Measurements from ENCODE around the gene TXNDC8. TPM values are rescaled to one million over a fixed set of nuclear protein-coding genes. Genes with fewer than 3 reads are reported as not detected.

Gene TXNDC8
- total and polyA plus RNA-seq, 8 donors, result not detected

GRCh38 chr9:110282739-110283081, 55.0 kb downstream of the TXNDC8 start:
- TF ChIP-seq POLR2AphosphoS5 (IDR thresholded peaks at IDR 0.05), result no peak
- TF ChIP-seq CTCF (IDR thresholded peaks at IDR 0.05), result no peak
- TF ChIP-seq POLR2A (IDR thresholded peaks at IDR 0.05), result no peak
- no peak for TF ChIP-seq EP300 (IDR thresholded peaks at IDR 0.05)
- no peaks in the 10 kb centered on the region for H3K9me3 ChIP-seq
- no peaks in the 10 kb centered on the region for H3K4me1 ChIP-seq
- no peaks in the 10 kb centered on the region for H3K27me3 ChIP-seq
- 83 to 95% (median 91%) methylated on average over 6 of the region's 6 CpGs for WGBS, 5 donors
- no peak overlapping the region for H3K27ac ChIP-seq
- no peak for DNase-seq
- H3K36me3 ChIP-seq, result no peaks in the 10 kb centered on the region
- intact Hi-C loops (cut with DNase I; ENCODE audit: low total_unique reads), result no loop called here
- H3K4me3 ChIP-seq, result no peak overlapping the region

- Histone ChIP-seq H3K36me3 (no peaks in the 10 kb centered on the region), H3K4me1 (no peaks in the 10 kb centered on the region), H3K27me3 (no peaks in the 10 kb centered on the region), H3K9me3 (no peaks in the 10 kb centered on the region), H3K4me3 (no peak overlapping the region), H3K27ac (no peak overlapping the region)
- intact Hi-C loops (cut with DNase I; ENCODE audit: low total_unique reads), result no loop called here
- TF ChIP-seq EP300 (IDR thresholded peaks at IDR 0.05) (no peak), POLR2A (IDR thresholded peaks at IDR 0.05) (no peak), POLR2AphosphoS5 (IDR thresholded peaks at IDR 0.05) (no peak), CTCF (IDR thresholded peaks at IDR 0.05) (no peak)
- no peak for DNase-seq
- 60 to 70% (median 66%) methylated on average over 4 of the region's 4 CpGs for WGBS, 5 donors
Observed at GRCh38 chr9:110282018-110282738, 55.5 kb downstream of the TXNDC8 start.

DNA sequence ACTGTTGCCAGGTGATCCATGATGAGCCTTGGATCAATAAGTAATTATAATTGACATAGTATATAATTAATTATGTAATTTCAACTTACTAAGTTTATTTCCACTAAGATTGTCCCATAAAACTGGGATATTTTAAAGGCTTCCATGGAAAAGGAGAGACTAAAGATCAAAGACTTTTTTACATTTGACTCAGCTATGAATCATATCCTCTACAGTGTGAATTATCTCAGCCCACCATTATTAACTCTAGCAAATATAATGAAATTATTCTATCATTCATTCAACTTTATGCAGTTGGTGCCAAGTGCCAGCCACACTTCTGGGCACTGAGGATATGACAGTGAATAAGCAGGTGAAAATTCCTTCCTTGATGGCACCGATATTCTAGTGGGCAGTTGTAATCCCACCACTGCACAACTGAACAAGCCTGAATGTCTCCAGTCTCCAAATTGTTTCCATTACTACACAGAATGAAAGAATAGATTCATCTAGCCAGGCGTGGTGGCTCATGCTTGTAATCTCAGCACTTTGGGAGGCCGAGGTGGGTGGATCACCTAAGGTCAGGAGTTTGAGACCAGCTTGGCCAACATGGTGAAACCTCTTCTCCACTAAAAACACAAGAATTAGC, 59.5 kb downstream of the TXNDC8 start:
- TF ChIP-seq POLR2A (IDR thresholded peaks at IDR 0.05) (no peak), POLR2AphosphoS5 (IDR thresholded peaks at IDR 0.05) (no peak)
- intact Hi-C loops (cut with DNase I; ENCODE audit: low total_unique reads), result no loop called here
- Histone ChIP-seq H3K36me3 (no peaks in the 10 kb centered on the region), H3K27me3 (no peaks in the 10 kb centered on the region), H3K4me3 (no peak overlapping the region), H3K4me1 (no peaks in the 10 kb centered on the region), H3K9me3 (no peaks in the 10 kb centered on the region), H3K27ac (no peak overlapping the region)
- WGBS, 5 donors, result 80 to 89% (median 82%) methylated on average over 3 of the region's 3 CpGs
- DNase-seq, result no peak

DNA sequence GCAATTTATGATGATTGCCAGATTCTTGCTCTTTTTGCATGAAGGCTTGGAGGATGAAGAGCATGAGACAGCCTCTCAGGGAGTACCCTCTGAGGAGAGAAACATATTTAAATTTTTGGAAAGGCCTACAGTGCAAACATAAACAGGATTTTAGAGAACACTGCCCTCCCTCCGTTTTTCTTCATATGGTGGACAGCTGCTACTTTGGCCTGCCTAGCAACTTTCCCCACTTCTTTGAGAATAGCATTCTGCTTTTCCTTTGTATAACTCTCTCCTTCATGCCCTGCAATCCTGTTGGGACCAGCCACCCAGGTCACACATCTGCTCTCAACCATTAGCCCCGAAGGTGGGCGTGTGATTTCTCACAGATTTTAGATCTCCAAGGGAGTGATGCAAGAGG, 60.9 kb downstream of the TXNDC8 start:
- Histone ChIP-seq H3K4me3 (no peak overlapping the region), H3K4me1 (no peaks in the 10 kb centered on the region), H3K27me3 (no peaks in the 10 kb centered on the region), H3K27ac (no peak overlapping the region), H3K9me3 (no peaks in the 10 kb centered on the region), H3K36me3 (no peaks in the 10 kb centered on the region)
- DNase-seq, result peak in 1 of 2 donors; percentile 56
- intact Hi-C loops (cut with DNase I; ENCODE audit: low total_unique reads), result no loop called here
- TF ChIP-seq EP300 (IDR thresholded peaks at IDR 0.05), result no peak
- TF ChIP-seq CTCF (IDR thresholded peaks at IDR 0.05), result no peak
- TF ChIP-seq POLR2AphosphoS5 (IDR thresholded peaks at IDR 0.05), result no peak
- no peak for TF ChIP-seq POLR2A (IDR thresholded peaks at IDR 0.05)
- WGBS, 5 donors, result 54 to 61% (median 58%) methylated on average over 3 of the region's 3 CpGs

Data from stomach (tissue), 9 donors.